ENCODE data around the gene TGM1. TPM values are rescaled to one million over a fixed set of nuclear protein-coding genes. Genes with fewer than 3 reads are reported as not detected.

Gene TGM1
- total RNA-seq, 1 experiment from 2014 or later: 26.2 TPM

DNA sequence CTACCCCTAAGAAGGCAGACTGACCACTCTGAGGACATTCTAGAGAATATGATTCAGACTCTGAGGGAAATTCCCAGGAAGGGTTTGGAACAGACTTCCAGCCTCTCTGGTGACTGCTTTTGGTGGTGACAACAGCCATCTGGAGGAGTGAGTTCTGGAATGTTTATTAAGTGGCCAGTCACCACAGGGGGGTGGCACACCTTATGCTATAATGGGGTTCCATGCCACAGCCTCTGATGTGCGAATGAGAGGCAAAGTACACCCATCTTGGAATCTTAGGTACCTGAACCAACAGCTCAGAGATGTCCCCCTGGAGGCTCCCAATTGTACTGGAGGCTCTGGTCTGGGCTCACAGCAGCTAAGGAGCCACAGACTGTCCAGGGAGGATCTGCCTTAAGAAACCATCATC, 11.1 kb downstream of the TGM1 start:
- CTCF ChIA-PET: interaction anchor here (0.6 to 32.3 kb wide), 8 partner anchors 10 to 83 kb away, joined by 3 to 457 read pairs (median 12); partner anchors contain the start of genes ADCY4, CIDEB, RABGGTA and TINF2

DNA sequence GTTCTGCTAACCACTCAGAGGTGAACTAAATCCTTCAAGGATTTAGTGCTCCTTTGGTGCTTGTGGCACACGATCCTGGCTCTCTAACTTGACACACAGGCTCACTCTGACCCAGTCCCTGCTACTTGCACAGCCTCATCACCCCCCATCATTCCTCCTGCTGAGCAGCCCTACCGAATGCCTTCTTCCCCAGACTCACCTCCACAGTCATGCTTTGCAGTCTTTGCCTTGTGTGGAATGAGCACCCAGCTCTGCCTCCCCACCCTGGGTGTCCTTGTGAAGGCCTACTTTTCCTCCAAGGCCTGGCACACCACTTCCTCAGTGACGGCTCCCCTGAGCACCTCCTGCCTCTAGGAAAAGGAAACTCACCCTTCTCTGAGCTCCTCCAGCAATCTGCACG, 12.6 kb downstream of the TGM1 start:
- intact Hi-C loops (cut with micrococcal nuclease): no loop called here
- peak overlapping the region; percentile 24 for H3K27ac Mint-ChIP-seq (ENCODE audit: low read depth, unreplicated experiment)
- no peak overlapping the region for H3K4me3 Mint-ChIP-seq (ENCODE audit: unreplicated experiment)
- no peaks in the 10 kb centered on the region for H3K9me3 Mint-ChIP-seq (ENCODE audit: unreplicated experiment)
- no peak for DNase-seq (ENCODE audit: unreplicated experiment)
- H3K4me1 Mint-ChIP-seq (ENCODE audit: insufficient read depth, unreplicated experiment): peaks cover 6% of the 10 kb centered on the region
- H3K27me3 Mint-ChIP-seq (ENCODE audit: insufficient read depth, unreplicated experiment): no peaks in the 10 kb centered on the region
- BruUV-seq (replicated peaks): no TSS peak
- TF ChIP-seq CTCF (IDR thresholded peaks at IDR 0.05; ENCODE audit: unreplicated experiment): no peak
- peaks cover 11% of the 10 kb centered on the region for H3K36me3 Mint-ChIP-seq (ENCODE audit: insufficient read depth, unreplicated experiment)
- CTCF ChIA-PET: interaction anchor here (0.6 to 32.3 kb wide), 6 partner anchors 8 to 186 kb away, joined by 3 to 457 read pairs (median 15); partner anchors contain the start of genes CIDEB and TINF2
- POLR2A ChIA-PET: interaction anchor here (0.9 to 2.3 kb wide), 4 partner anchors 8 to 48 kb away, joined by 3 to 18 read pairs (median 6); partner anchors contain the start of gene TINF2

More for the DNA sequence above, 11.1 kb downstream of the TGM1 start:
- intact Hi-C loops (cut with micrococcal nuclease): no loop called here
- no peak for TF ChIP-seq CTCF (IDR thresholded peaks at IDR 0.05; ENCODE audit: unreplicated experiment)
- BruUV-seq (replicated peaks): no TSS peak
- POLR2A ChIA-PET: interaction anchor here (1.3 to 2.3 kb wide), 3 partner anchors 10 to 47 kb away, joined by 3 to 18 read pairs (median 5); partner anchors contain the start of gene TINF2
- Mint-ChIP-seq H3K4me1 (ENCODE audit: insufficient read depth, unreplicated experiment) (peaks cover 7% of the 10 kb centered on the region), H3K9me3 (ENCODE audit: unreplicated experiment) (no peaks in the 10 kb centered on the region), H3K27ac (ENCODE audit: low read depth, unreplicated experiment) (no peak overlapping the region), H3K4me3 (ENCODE audit: unreplicated experiment) (no peak overlapping the region), H3K27me3 (ENCODE audit: insufficient read depth, unreplicated experiment) (no peaks in the 10 kb centered on the region), H3K36me3 (ENCODE audit: insufficient read depth, unreplicated experiment) (peaks cover 20% of the 10 kb centered on the region)
- no peak for DNase-seq (ENCODE audit: unreplicated experiment)

DNA sequence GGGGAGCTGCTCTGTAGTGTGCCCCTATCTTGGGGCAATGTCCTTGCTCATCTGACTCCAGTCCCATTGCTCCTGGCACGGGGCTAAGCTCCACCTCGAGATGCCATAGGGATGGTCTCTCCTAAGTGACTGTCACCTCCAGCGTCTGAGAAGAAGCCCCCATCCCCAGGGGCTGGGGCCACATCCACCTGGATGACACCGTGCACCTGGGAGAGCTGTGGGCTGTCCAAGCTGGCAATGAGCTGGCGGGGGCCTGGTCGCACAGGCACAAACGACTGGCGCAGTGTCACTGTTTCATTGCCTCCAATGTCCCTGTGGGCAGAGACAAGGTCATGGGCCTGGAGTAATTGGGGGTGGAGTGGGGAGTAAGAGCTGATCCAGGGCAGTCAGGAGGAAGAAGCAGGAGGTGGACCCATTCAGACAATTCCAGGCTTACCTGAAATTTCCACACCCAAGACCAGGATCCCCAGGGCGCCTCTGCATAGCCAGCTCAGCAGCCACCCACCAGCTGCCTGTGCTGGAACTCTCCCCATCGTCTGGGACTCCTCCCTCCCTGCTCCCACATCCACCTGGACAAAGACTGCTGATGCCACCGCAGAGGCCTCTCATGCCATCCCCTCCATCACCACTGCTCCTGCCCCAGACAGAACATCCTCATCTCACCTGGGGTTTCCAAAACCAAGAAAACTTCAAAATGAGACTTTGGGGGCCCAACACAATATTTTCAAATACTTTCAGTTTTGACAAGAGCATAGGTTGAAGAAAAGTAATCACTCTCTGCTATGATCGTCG, 13.6 kb downstream of the TGM1 start:
- BruUV-seq (replicated peaks): no TSS peak
- POLR2A ChIA-PET: interaction anchor here (1.4 to 2.4 kb wide), 2 partner anchors 21 to 48 kb away, joined by 3 to 8 read pairs; partner anchors contain the start of gene RABGGTA
- Mint-ChIP-seq H3K4me1 (ENCODE audit: insufficient read depth, unreplicated experiment) (peaks cover 6% of the 10 kb centered on the region), H3K9me3 (ENCODE audit: unreplicated experiment) (no peaks in the 10 kb centered on the region), H3K27me3 (ENCODE audit: insufficient read depth, unreplicated experiment) (no peaks in the 10 kb centered on the region), H3K4me3 (ENCODE audit: unreplicated experiment) (no peak overlapping the region), H3K36me3 (ENCODE audit: insufficient read depth, unreplicated experiment) (peaks cover 18% of the 10 kb centered on the region), H3K27ac (ENCODE audit: low read depth, unreplicated experiment) (no peak overlapping the region)
- no peak for DNase-seq (ENCODE audit: unreplicated experiment)
- CTCF ChIA-PET: interaction anchor here (1.3 to 17.7 kb wide), 3 partner anchors 17 to 59 kb away, joined by 9 to 457 read pairs (median 414); partner anchors contain the start of genes CIDEB, DHRS1, NOP9 and RABGGTA
- no peak for TF ChIP-seq CTCF (IDR thresholded peaks at IDR 0.05; ENCODE audit: unreplicated experiment)
- intact Hi-C loops (cut with micrococcal nuclease): no loop called here

DNA sequence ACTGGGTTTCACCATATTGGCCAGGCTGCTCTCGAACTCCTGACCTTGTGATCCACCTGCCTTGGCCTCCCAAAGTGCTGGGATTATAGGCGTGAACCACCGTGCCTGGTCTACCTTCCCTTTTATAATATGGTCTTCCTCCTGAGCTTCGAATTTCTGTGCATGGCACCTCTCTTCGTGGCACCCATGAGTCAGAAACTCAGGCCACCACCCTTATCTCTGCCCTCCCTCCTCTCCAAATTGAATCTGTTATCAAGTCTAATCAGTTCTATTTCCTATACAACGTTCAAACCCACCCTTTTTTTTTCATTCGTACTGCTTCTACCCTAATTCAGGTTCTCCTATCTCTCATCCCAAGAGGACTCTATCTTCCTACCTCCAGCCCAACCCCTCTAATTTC, 15.6 kb downstream of the TGM1 start:
- Mint-ChIP-seq H3K9me3 (ENCODE audit: unreplicated experiment) (no peaks in the 10 kb centered on the region), H3K4me3 (ENCODE audit: unreplicated experiment) (no peak overlapping the region), H3K36me3 (ENCODE audit: insufficient read depth, unreplicated experiment) (peaks cover 14% of the 10 kb centered on the region), H3K27ac (ENCODE audit: low read depth, unreplicated experiment) (no peak overlapping the region), H3K4me1 (ENCODE audit: insufficient read depth, unreplicated experiment) (peaks cover 12% of the 10 kb centered on the region), H3K27me3 (ENCODE audit: insufficient read depth, unreplicated experiment) (no peaks in the 10 kb centered on the region)
- CTCF ChIA-PET: interaction anchor here (0.5 to 17.7 kb wide), 10 partner anchors 16 to 1399 kb away, joined by 3 to 457 read pairs (median 5); partner anchors contain the start of genes CIDEB, DHRS1, LTB4R2 and NOP9
- no TSS peak for BruUV-seq (replicated peaks)
- no peak for DNase-seq (ENCODE audit: unreplicated experiment)
- intact Hi-C loops (cut with micrococcal nuclease): no loop called here
- POLR2A ChIA-PET: interaction anchor here (0.6 to 3.9 kb wide), 8 partner anchors 10 to 139 kb away, joined by 3 to 20 read pairs (median 4); partner anchors contain the start of genes DHRS1, NOP9 and RABGGTA
- TF ChIP-seq CTCF (IDR thresholded peaks at IDR 0.05; ENCODE audit: unreplicated experiment): no peak

Measured in MCF 10A (cell line).